Uterus (tissue), 4 donors: ENCODE data around the gene CKAP2L. TPM values are rescaled to one million over a fixed set of nuclear protein-coding genes. Genes with fewer than 3 reads are reported as not detected.

ENCODE experiments used
- DNase-seq, 2 donors: peaks; one replicate each; pipeline ENCODE4 v3.0.0-alpha.2; 2019 to 2020
- H3K27ac ChIP-seq, 2 donors: fragments of 200-600 bp; sonication (generic); 1 replicate in 1 of 2; 2 replicates in 1 of 2; pipeline ENCODE4 v1.5.1; 2016 to 2018
- H3K27me3 ChIP-seq, 2 donors: fragments of 200-600 bp; sonication (generic); one replicate each; pipeline ENCODE4 v1.5.1; 2018 to 2019; ENCODE audit warnings: control low read depth in 1 of 2
- H3K36me3 ChIP-seq, 2 donors: fragments of 200-600 bp; sonication (generic); one replicate each; pipeline ENCODE4 v1.5.1; 2019; ENCODE audit warnings: control low read depth in 1 of 2
- H3K4me1 ChIP-seq, 2 donors: fragments of 200-600 bp; sonication (generic); one replicate each; pipeline ENCODE4 v1.5.1; 2018 to 2019; ENCODE audit warnings: control low read depth in 1 of 2
- H3K4me3 ChIP-seq, 2 donors: fragments of 200-600 bp; sonication (generic); 1 replicate in 1 of 2; 2 replicates in 1 of 2; pipeline ENCODE4 v1.5.1; 2018 to 2019; ENCODE audit warnings: mild to moderate bottlenecking in 1 of 2
- H3K9me3 ChIP-seq, 2 donors: fragments of 200-600 bp; sonication (generic); one replicate each; pipeline ENCODE4 v1.5.1; 2019; ENCODE audit warnings: control low read depth in 1 of 2
- POLR2A ChIP-seq, 2 donors: fragments of 450-650 bp; IDR thresholded peaks; one replicate each; pipeline ENCODE4 v1.6.1; 2016; ENCODE audit warnings: antibody characterized with exemption in 2 of 2, mild to moderate bottlenecking in 1 of 2, moderate library complexity in 1 of 2
- intact Hi-C: fragments of 100-400 bp; cut with DNase I; formaldehyde crosslinking; loops from one replicate; pipeline ENCODE4 v1.15.1; 2023; ENCODE audit warnings: low total_unique reads
- total RNA-seq, 4 donors: library from RNA; depleted of rRNA in 3 of 4; stranded (reverse); fragments of >200 nt in 3 of 4; gene quantifications; one replicate each; pipeline versions ENCODE4 v1.1.0 to v1.2.4, GENCODE V29; 2014 to 2023
- TF ChIP-seq, protein P1 (sequence below), 4 experiments: fragments of 200-600 bp in 2 of 4; fragments of 450-650 bp in 2 of 4; sonication (generic) in 2 of 4; IDR thresholded peaks; one replicate each; pipeline ENCODE4 v1.5.1; 2016 to 2019; ENCODE audit warnings: antibody characterized with exemption in 4 of 4, mild to moderate bottlenecking in 2 of 4, moderate library complexity in 1 of 4
- donor health status: DM: yes; HTN: yes; CAD: no.

The CKAP2L gene
- total RNA-seq, 4 donors from 2014 or later: 8.8 TPM; not detected in 3

DNA sequence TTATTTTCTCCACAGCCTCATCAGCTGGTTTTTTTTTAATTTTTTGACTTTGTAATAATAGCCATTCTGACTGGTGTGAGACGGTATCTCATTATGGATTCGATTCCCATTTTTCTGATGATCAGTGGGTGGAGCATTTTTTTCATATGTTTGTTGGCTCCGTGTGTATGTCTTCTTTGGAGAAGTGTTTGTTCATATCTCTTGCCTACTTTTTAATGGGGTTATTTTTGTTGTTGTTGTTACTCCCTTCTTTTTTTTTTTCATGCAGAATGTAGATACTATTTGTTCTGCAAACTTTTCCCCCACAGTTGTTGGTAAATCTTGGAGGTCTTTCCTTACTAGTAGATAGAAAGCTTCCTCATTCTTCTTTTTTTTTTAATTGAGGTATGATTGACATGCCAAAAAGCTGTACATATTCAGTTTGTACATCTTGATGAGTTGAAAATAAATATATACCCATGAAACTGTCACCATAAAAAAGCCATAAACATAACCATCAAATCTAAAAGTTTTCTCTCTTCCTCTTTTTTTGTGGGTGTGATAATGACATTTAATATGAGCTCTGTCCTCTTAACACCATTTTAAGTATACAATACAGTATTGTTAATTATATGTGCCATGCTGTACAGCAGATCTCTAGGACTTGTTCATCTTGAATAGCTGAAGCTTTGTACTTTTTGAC is 65.4 kb downstream of the CKAP2L start:
- no peaks in the 10 kb centered on the region for H3K36me3 ChIP-seq
- no peaks in the 10 kb centered on the region for H3K4me1 ChIP-seq
- intact Hi-C loops: no loop called here
- no peak overlapping the region for H3K27ac ChIP-seq
- no peak overlapping the region for H3K4me3 ChIP-seq
- no peaks in the 10 kb centered on the region for H3K9me3 ChIP-seq
- DNase-seq: no peak
- no peak for TF ChIP-seq POLR2A (IDR thresholded peaks at IDR 0.05)
- TF ChIP-seq, protein P1, sequence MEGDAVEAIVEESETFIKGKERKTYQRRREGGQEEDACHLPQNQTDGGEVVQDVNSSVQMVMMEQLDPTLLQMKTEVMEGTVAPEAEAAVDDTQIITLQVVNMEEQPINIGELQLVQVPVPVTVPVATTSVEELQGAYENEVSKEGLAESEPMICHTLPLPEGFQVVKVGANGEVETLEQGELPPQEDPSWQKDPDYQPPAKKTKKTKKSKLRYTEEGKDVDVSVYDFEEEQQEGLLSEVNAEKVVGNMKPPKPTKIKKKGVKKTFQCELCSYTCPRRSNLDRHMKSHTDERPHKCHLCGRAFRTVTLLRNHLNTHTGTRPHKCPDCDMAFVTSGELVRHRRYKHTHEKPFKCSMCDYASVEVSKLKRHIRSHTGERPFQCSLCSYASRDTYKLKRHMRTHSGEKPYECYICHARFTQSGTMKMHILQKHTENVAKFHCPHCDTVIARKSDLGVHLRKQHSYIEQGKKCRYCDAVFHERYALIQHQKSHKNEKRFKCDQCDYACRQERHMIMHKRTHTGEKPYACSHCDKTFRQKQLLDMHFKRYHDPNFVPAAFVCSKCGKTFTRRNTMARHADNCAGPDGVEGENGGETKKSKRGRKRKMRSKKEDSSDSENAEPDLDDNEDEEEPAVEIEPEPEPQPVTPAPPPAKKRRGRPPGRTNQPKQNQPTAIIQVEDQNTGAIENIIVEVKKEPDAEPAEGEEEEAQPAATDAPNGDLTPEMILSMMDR (IDR thresholded peaks at IDR 0.05): no peak
- no peaks in the 10 kb centered on the region for H3K27me3 ChIP-seq

- DNase-seq: no peak
These were observed 70.2 kb downstream of the CKAP2L start for GRCh38 chr2:112694182-112694581.

GRCh38 chr2:112693596-112693995 is 70.8 kb downstream of the CKAP2L start:
- DNase-seq: no peak
- intact Hi-C loops: no loop called here
- H3K27ac ChIP-seq: no peak overlapping the region
- TF ChIP-seq, protein P1 (IDR thresholded peaks at IDR 0.05): no peak
- no peak for TF ChIP-seq POLR2A (IDR thresholded peaks at IDR 0.05)
- H3K4me3 ChIP-seq: no peak overlapping the region
- H3K9me3 ChIP-seq: no peaks in the 10 kb centered on the region
- no peaks in the 10 kb centered on the region for H3K36me3 ChIP-seq
- no peaks in the 10 kb centered on the region for H3K4me1 ChIP-seq
- H3K27me3 ChIP-seq: no peaks in the 10 kb centered on the region

More at GRCh38 chr2:112694182-112694581, 70.2 kb downstream of the CKAP2L start:
- intact Hi-C loops: no loop called here
- Histone ChIP-seq H3K4me3 (no peak overlapping the region), H3K4me1 (no peaks in the 10 kb centered on the region), H3K36me3 (no peaks in the 10 kb centered on the region), H3K27me3 (no peaks in the 10 kb centered on the region), H3K9me3 (no peaks in the 10 kb centered on the region), H3K27ac (no peak overlapping the region)
- TF ChIP-seq POLR2A (IDR thresholded peaks at IDR 0.05): no peak
- TF ChIP-seq, protein P1 (IDR thresholded peaks at IDR 0.05): no peak

DNA sequence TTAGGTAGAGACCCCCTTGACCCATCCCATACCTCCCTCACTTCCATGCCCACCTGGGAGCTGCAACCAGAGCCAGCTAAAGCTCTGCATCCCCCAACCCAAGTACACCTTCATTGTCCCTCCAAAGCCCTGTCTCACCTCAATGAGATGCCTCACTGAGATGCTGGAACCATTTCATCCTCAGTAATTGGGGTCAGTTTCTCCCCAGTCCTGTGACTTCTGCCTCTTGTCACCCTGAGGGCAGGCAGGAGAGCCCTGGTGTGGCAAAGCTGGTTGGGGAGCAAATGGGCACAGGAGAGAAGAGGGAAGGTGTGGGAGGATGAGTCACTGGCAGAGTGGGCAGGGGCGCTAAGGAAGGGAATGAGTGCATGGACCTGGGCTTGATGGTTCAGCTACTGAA is 71.5 kb downstream of the CKAP2L start:
- no peak for DNase-seq
- Histone ChIP-seq H3K4me1 (no peaks in the 10 kb centered on the region), H3K4me3 (no peak overlapping the region), H3K36me3 (no peaks in the 10 kb centered on the region), H3K27me3 (no peaks in the 10 kb centered on the region), H3K9me3 (no peaks in the 10 kb centered on the region), H3K27ac (no peak overlapping the region)
- TF ChIP-seq, protein P1 (IDR thresholded peaks at IDR 0.05): no peak
- intact Hi-C loops: no loop called here

GRCh38 chr2:112692495-112692911 is 71.9 kb downstream of the CKAP2L start:
- TF ChIP-seq POLR2A (IDR thresholded peaks at IDR 0.05): no peak
- TF ChIP-seq, protein P1 (IDR thresholded peaks at IDR 0.05): no peak
- Histone ChIP-seq H3K9me3 (no peaks in the 10 kb centered on the region), H3K27ac (no peak overlapping the region), H3K36me3 (no peaks in the 10 kb centered on the region), H3K27me3 (no peaks in the 10 kb centered on the region), H3K4me1 (no peaks in the 10 kb centered on the region), H3K4me3 (no peak overlapping the region)
- no peak for DNase-seq
- intact Hi-C loops: no loop called here
